ENCODE measurements around the gene FOXK2.

Gene FOXK2

GRCh38 chr17:82518826-82519810 lies at the start of gene FOXK2:
Gene FOXK2 (plus strand): TSS chr17:82519732. CDS start chr17:82519889, 157 bp downstream.
- peak in 55 of 56 donors; percentile 37 to 94 (median 84) for DNase-seq

DNA sequence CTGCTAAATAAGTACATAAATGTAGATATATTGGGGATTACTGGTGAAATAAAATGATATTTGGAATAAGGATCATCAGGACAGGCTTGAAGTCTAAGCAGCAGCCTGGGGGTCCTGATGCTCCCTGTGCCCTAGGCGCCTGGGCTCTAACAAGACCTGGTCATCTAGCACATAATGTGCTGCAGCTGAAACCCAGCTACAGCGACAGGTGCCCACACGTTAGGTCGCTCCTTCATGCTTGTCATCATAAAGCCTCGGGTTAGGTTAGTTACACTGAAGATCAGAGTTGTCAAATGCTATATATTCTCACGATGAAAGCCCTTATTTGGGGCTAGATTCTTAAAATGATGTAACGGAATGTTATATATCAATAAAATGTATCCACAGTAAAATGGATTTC lies 49.5 kb upstream of the FOXK2 start:
- DNase-seq: no peak

GRCh38 chr17:82474223-82475010 lies 45.1 kb upstream of the FOXK2 start:
- no peak for DNase-seq

DNA sequence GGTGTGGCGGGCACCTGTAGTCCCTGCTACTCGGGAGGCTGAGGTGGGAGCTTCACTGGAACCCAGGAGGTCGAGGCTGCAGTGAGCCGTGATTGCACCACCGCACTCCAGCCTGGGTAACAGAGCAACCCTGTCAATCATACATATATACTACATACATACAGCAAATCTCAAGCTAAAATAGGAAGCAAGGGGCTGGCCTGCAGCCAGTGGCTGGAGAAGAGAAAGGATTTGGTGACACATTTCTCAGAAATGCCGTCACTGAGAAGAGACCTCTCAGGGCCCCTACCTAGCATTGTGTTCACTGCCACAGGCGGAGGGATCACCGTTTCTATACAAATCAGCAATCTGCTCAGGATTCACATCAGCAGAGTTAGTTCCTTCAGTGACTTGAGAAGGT lies 44.1 kb upstream of the FOXK2 start:
- DNase-seq: no peak

GRCh38 chr17:82477934-82478333 lies 41.6 kb upstream of the FOXK2 start:
- no peak for DNase-seq

- DNase-seq: no peak
These were observed 39.9 kb upstream of the FOXK2 start for GRCh38 chr17:82479602-82480001.

- DNase-seq: no peak
These were observed 39.2 kb upstream of the FOXK2 start for GRCh38 chr17:82480318-82480717.

DNA sequence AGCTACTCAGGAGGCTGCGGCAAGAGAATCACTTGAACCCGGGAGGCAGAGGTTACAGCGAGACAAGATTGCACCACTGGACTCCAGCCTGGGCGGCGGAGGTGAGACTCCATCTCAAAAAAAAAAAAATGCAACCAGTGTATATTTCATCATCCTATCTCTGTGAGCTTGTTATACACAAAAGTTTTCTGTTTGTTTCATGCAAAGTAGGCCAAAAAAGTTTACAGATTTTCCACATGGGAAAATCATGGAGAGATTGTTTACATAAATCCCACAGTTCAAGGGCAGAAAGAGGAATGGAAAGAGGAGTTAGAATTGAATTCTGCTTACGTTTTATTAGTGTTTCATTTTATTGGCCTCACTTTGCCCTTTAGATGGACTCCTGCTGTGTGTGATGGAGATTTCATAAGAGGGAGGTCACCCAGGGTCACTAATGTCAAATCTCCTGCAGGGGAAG lies 36.3 kb upstream of the FOXK2 start:
- DNase-seq: no peak

GRCh38 chr17:82483836-82484235 lies 35.7 kb upstream of the FOXK2 start:
- DNase-seq: no peak

- no peak for DNase-seq
These were observed 33.1 kb upstream of the FOXK2 start for GRCh38 chr17:82486231-82487094.

DNA sequence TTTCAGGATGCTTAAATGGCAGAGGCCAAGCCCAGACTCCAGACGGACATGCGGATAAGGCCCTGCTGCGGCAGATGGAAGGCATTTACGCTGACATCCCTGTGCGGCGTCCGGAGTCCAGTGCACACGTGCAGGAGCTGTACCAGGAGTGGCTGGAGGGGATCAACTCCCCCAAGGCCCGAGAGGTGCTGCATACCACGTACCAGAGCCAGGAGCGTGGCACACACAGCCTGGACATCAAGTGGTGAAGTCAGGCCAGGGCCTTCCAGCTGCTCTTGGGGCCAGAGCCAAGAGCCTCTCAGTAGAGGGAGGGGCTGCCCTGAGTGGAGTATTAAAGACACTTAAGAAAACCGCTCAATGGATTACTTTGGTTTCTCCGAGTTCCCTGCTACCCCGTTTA lies 31.6 kb upstream of the FOXK2 start:
- peak in 5 of 56 donors; percentile 9 to 38 (median 15) for DNase-seq

DNA sequence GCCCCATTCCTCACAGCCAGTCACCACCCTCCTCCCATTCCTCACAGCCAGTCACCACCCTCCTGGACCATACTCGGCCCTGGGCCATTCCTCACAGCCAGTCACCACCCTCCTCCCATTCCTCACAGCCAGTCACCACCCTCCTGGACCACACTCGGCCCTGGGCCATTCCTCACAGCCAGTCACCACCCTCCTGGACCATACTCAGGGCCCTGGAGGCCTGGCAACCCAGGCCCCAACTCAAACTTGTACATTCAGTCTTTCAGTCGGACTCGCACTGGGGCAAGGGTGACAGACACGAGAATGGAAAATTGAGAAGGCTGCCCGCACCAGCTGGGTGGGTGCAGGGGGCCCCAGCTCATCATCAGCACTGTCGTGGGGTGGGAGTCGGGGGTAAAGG lies 30.4 kb upstream of the FOXK2 start:
- DNase-seq: peak in 41 of 56 donors; percentile 6 to 86 (median 45)

DNA sequence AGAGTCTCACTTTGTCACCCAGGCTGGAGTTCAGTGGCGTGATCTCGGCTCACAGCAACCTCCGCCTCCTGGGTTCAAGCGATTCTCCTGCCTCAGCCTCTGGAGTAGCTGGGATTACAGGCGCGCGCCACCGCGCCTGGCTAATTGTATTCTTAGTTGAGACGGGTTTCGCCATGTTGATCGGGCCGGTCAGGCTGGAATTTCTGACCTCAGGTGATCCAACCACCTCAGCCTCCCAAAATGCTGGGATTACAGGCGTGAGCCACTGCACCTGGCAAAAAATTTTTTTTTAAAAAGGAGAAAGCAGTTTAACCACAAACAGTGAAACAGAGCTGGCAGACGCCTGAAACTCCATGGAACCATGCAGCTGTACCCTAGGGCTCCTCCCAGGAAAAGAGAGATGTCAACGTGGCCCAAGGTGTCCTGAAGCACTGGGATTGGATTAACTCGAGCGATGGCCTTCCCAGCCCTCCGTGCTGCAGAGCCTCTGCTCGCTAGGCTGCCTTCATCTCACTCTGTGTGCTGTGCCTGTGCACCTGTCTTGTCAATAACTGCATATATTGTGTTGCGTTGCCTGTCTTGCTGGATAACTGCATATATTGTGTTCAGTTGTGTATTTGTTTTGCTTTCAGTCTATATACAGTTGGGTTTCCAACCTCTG lies 29.6 kb upstream of the FOXK2 start:
- DNase-seq: no peak

DNA sequence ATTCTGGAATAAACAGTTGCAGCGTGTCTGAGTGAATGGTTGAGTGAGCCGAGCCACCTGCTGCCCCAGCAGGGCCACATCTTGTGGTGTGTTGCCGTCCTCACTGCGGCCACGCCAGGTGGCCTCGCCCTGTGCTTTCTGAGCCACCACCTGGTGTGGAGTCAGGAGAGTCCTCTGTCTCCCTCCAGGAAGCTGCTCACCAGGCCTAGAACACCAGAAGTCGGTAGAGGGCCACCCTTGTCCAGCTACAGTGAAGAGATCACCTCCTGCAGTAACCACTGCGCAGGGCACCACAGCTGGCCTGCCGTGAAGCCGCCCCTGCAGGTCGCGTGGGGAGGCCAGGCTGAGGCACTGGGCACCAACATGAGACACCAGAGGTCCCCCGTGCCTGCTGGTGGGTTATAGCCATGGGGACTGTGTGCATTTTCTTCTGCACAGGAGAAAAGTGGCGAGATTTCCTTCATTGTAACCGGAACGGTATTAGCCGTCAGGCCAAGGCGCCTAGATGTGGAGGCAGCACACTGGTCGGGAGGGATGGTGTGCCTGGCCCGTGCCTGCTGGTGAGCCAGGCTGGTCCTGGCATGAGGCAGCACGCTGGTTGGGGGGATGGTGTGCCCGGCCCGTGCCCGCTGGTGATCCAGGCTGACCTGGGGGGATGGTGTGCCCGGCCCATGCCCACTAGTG lies 28.9 kb upstream of the FOXK2 start:
- DNase-seq: no peak

DNA sequence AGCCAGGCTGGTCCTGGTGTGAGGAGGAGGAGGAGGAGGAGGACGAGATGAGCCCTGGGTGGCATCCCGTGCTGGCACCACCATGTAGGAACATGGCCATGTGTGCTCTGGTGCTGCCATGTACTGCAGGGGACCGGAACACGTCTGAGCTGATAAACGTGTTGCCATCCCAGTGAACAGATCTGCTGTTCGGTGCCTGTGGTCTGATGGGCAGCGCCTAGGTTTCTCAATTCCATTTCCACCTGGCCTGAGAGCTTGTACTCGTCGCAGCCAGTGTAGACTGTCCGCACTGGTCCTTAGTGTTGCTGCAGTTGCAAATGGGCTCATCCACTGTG lies 28.4 kb upstream of the FOXK2 start:
- DNase-seq: no peak

- DNase-seq: no peak
These were observed 28.0 kb upstream of the FOXK2 start for GRCh38 chr17:82491533-82491932.

- DNase-seq: no peak
These were observed 26.8 kb upstream of the FOXK2 start for GRCh38 chr17:82492643-82493225.

DNA sequence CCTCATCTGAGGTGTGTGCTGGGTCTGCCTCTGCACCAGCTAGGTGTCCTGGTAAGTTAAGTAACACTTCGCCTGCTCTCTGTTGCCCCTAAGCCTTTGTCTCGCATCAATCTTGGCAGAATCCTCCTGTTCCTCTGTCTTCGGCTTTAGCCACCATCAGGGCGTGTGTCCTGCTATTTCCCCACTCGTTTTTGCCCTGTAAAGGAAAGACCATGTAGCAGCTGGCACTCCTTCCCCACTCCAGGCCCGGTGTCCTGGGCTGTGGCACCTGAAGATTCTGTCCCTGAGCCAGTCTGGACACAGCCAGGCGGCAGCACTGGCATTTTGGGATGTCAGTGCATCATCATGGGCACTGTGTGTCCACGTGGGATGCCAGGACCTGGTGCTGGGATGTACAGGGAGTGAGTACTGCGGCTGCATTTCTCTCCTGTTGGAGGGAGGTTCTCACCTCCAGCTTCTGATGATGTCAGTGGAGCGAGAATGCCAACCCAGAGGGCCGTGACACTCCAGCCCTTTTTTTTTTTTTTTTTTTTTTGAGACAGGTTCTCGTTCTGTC lies 26.2 kb upstream of the FOXK2 start:
- DNase-seq: no peak

All from amygdala (tissue), 56 donors.